Kidney (tissue), 14 donors: ENCODE results near the gene SMYD3. TPM values are rescaled to one million over a fixed set of nuclear protein-coding genes. Genes with fewer than 3 reads are reported as not detected.

Experiments
- DNase-seq, 5 donors: peaks; one replicate each; pipeline ENCODE4 v3.0.0-alpha.2; 2013 to 2020
- FAIRE-seq: peaks from 2 replicates; lab custom pipeline; 2012; peaks lifted over from hg19 to GRCh38; lab: Jason Lieb, UNC
- H3K27ac ChIP-seq, 2 donors: one replicate each; pipeline ENCODE4 v1.7.0; 2013; ENCODE audit warnings: low read depth in 2 of 2, low read length in 2 of 2, inconsistent platforms in 1 of 2
- H3K27me3 ChIP-seq: one replicate; pipeline ENCODE4 v1.7.1; 2013; ENCODE audit warnings: low read length, inconsistent platforms; ENCODE audit not compliant: control insufficient read depth, insufficient read depth
- H3K36me3 ChIP-seq, 3 donors: one replicate each; pipeline versions ENCODE4 v1.7.0 to v1.7.1; 2013; ENCODE audit warnings: low read length in 3 of 3, control low read depth in 1 of 3, inconsistent platforms in 1 of 3; ENCODE audit not compliant: insufficient read depth in 3 of 3, control insufficient read depth in 2 of 3
- H3K4me1 ChIP-seq, 3 donors: one replicate each; pipeline versions ENCODE4 v1.7.0 to v1.7.1; 2013; ENCODE audit warnings: low read length in 3 of 3, inconsistent platforms in 1 of 3, low read depth in 1 of 3; ENCODE audit not compliant: control insufficient read depth in 2 of 3, insufficient read depth in 2 of 3
- H3K4me3 ChIP-seq, 3 donors: one replicate each; pipeline versions ENCODE4 v1.7.0 to v1.8.1; 2013; ENCODE audit warnings: low read length in 3 of 3, control low read depth in 1 of 3, inconsistent platforms in 1 of 3
- H3K9ac ChIP-seq, 3 donors: one replicate each; pipeline versions ENCODE4 v1.7.0 to v1.7.1; 2013; ENCODE audit warnings: low read length in 3 of 3, control low read depth in 1 of 3, inconsistent platforms in 1 of 3
- H3K9me3 ChIP-seq, 3 donors: one replicate each; pipeline versions ENCODE4 v1.7.0 to v1.7.1; 2013; ENCODE audit warnings: low read length in 3 of 3, control low read depth in 1 of 3, inconsistent platforms in 1 of 3; ENCODE audit not compliant: control insufficient read depth in 2 of 3, insufficient read depth in 1 of 3
- CTCF ChIP-seq: IDR thresholded peaks from 3 replicates; pipeline ENCODE4 v1.5.1; 2012; ENCODE audit warnings: mild to moderate bottlenecking, moderate library complexity, borderline replicate concordance; ENCODE audit not compliant: insufficient read depth; ENCODE audit errors: extremely low read depth
- intact Hi-C: fragments of 100-400 bp; cut with DNase I; formaldehyde crosslinking; loops from one replicate; pipeline ENCODE4 v1.11.1; 2022
- polyA plus RNA-seq: library from polyadenylated mRNA; stranded (reverse); fragments of 350-450 nt; fragmentation: Illumina TruSeq; extraction: RNeasy Lipid Tissue Mini Kit (QIAGEN cat#74804); gene quantifications from one replicate; pipeline ENCODE4 v1.2.3, GENCODE V29; 2014; ENCODE audit warnings: low read depth, low replicate concordance; ENCODE audit not compliant: insufficient read depth
- total RNA-seq: library from RNA; stranded (reverse); fragmentation: NEBNext Ultra II Directional; extraction: Animal tissue kit (Norgen Biotek cat#: 25700); gene quantifications from one replicate; pipeline ENCODE4 v1.2.1, GENCODE V29; 2021
- donor health status: control.
- donor health status: control.
- donor health status: control.
- donor health status: control.
- donor health status: control.
- donor health status: DM: yes; HTN: yes; CAD: no.
- donor health status: Normal renal cell carcinoma (clear cell type).

The SMYD3 gene
- total and polyA plus RNA-seq, 2 donors from 2014 or later: 23.3 to 23.9 TPM

GRCh38 chr1:245855846-245856730 lies 651.0 kb downstream of the SMYD3 start:
- Histone ChIP-seq H3K27ac (no peak overlapping the region), H3K27me3 (no peaks in the 10 kb centered on the region), H3K4me3 (no peak overlapping the region), H3K36me3 (no peaks in the 10 kb centered on the region), H3K4me1 (peaks cover 0 to 3% (median 0%) of the 10 kb centered on the region in 3 donors), H3K9me3 (no peaks in the 10 kb centered on the region), H3K9ac (no peak overlapping the region)
- FAIRE-seq (no peak), DNase-seq (no peak)
- intact Hi-C loops: no loop called here
- TF ChIP-seq CTCF: no peak

- Histone ChIP-seq H3K27me3 (no peaks in the 10 kb centered on the region), H3K27ac (no peak overlapping the region), H3K36me3 (no peaks in the 10 kb centered on the region), H3K9ac (no peak overlapping the region), H3K9me3 (no peaks in the 10 kb centered on the region), H3K4me3 (no peak overlapping the region), H3K4me1 (no peaks in the 10 kb centered on the region)
- intact Hi-C loops: no loop called here
- DNase-seq (no peak), FAIRE-seq (no peak)
- no peak for TF ChIP-seq CTCF
These were observed 653.8 kb downstream of the SMYD3 start for GRCh38 chr1:245853291-245853690.

GRCh38 chr1:245843101-245843500 lies 664.0 kb downstream of the SMYD3 start:
- H3K4me1 ChIP-seq: no peaks in the 10 kb centered on the region
- no peak for DNase-seq

More at GRCh38 chr1:245843101-245843500, 664.0 kb downstream of the SMYD3 start:
- no peak for FAIRE-seq
- intact Hi-C loops: no loop called here
- no peaks in the 10 kb centered on the region for H3K9me3 ChIP-seq
- H3K9ac ChIP-seq: no peak overlapping the region
- H3K4me3 ChIP-seq: no peak overlapping the region
- no peaks in the 10 kb centered on the region for H3K27me3 ChIP-seq
- no peak overlapping the region for H3K27ac ChIP-seq
- H3K36me3 ChIP-seq: no peaks in the 10 kb centered on the region
- TF ChIP-seq CTCF: no peak
